CD4-positive, alpha-beta T cell treated with Interleukin-2 at 100 ng/mL for 4 hours (primary cell): Measurements from ENCODE around the gene HBA1.
"Not testable (repeated sequence)": the region's sequence is repeated elsewhere in the genome, so short reads cannot be mapped to it uniquely, and the experiment has no call there.

Experiments
- DNase-seq: peaks from one replicate; pipeline ENCODE4 v3.0.0-alpha.2; 2020; ENCODE audit warnings: low spot score

HBA1 gene

DNA sequence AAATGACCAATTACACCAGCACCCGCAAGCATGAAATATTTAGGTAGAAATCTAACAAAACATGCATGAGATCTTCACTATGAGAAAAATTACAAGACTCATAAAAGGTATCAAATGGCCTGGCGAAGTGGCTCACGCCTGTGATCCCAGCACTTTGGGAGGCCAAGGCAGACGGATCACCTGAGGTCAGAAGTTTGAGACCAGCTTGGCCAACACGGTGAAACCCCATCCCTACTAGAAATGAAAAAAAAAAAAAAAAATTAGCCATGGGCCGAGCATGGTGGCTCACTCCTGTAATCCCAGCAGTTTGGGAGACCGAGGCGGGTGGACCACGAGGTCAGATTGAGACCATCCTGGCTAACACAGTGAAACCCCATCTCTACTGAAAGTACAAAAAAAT lies 27.6 kb downstream of the HBA1 start:
- DNase-seq: not testable (repeated sequence)

DNA sequence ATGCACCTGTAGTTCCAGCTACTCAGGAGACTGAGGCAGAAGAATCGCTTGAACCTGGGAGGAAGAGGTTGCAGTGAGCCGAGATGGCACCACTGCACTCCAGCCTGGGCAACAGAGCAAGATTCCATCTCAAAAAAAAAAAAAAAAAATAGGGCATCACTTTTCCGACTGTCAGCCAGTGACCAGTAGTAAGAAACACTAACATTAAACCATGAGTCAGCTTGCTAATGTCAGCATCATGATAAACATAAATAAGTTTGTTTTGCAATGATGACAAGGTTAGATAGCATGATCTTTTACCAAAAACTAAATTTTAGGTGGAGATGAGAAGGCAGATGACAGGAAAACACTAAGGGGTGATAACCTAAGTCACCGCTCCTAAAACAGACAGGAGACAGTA lies 32.9 kb downstream of the HBA1 start:
- DNase-seq: not testable (repeated sequence)

DNA sequence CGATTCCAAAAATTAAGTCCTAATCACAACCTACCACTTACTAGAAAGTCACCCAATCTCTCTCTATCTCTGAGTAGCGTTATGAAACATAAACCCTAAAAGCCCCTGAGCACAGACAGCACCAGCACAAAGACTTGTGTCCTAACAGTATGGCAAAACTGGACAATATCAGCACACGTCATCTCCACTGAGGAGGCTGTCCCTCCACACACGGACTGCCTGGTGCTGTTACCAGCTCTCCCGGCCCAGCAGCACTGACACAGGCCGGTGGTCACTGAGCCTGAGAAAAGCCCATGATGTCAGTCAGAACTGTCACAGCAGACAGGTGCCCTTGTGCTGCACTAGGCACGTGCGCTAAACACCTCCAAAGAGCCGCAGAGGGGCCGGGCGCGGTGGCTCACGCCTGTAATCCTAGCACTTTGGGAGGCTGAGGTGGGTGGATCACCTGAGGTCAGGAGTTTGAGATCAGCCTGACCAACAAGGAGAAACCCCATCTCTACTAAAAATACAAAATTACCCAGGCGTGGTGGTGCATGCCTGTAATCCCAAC lies 35.2 kb downstream of the HBA1 start:
- not testable (repeated sequence) for DNase-seq

DNA sequence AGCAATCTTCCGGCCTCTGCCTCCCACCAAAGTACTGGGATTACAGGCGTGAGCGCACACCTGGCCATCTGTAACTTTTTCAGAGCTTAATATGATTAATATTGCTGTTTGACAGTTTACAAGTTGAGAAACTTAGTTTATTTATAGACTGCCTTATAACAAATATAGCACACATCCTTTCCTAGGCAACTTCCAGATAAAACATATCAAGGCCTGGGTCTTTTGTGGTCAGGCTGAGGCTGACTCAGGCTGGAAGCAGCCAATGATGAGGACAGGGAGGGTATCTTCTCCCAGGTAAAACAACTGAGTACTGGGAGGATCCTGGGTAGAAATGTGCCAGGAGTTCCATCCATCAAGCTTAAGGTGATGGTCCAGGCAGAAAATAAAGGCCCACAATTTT lies 36.5 kb downstream of the HBA1 start:
- DNase-seq: no peak

DNA sequence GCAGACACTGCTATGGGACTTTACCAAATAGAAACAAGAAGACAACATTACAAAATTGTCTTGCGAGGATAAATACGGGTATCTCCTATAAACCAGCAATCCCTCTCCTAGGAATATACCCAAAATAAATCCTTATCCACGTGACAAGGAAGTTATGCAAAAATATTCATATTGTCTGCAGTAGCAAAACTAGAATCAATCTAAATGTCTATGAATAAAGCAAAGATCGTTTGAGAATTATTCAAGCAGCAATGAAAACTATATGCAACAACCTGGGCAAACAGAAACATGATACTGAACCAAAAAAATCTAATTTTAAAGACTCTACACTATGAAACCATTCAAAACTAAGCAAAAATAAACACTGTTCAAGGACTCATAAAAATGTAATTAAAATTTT lies 43.5 kb downstream of the HBA1 start:
- no peak for DNase-seq
